OCI-LY3 (cell line): Measurements from ENCODE around the gene PSENEN.
"Not testable (repeated sequence)": the region's sequence is repeated elsewhere in the genome, so short reads cannot be mapped to it uniquely, and the experiment has no call there.

Source experiments
- H2AFZ ChIP-seq: fragments of 200-600, 300-600 bp; shearing (Covaris generic); 2 replicates; pipeline ENCODE4 v1.6.0; 2014; ENCODE audit warnings: antibody characterized with exemption, low read depth, low read length
- H3K27ac ChIP-seq: fragments of 200-600, 300-600 bp; sonication (generic); 2 replicates; pipeline ENCODE4 v1.5.1; 2014; ENCODE audit warnings: mild to moderate bottlenecking, low read length, moderate library complexity, mixed read lengths
- H3K27me3 ChIP-seq: fragments of 200-600, 300-600 bp; sonication (generic); 2 replicates; pipeline ENCODE4 v1.6.1; 2014; ENCODE audit warnings: low read depth, low read length, mixed read lengths
- H3K36me3 ChIP-seq: fragments of 200-600, 300-600 bp; sonication (generic); replicated peaks from 2 replicates; pipeline ENCODE3; 2014; ENCODE audit warnings: low read depth, low read length, mixed read lengths
- H3K4me1 ChIP-seq: fragments of 300-600, 200-600 bp; sonication (generic); 2 replicates; pipeline ENCODE4 v1.6.1; 2014; ENCODE audit warnings: low read length, mixed read lengths
- H3K4me2 ChIP-seq: fragments of 200-600, 300-600 bp; sonication (generic); 2 replicates; pipeline ENCODE4 v1.6.1; 2014; ENCODE audit warnings: low read length, mixed read lengths
- H3K4me3 ChIP-seq: fragments of 300-600, 200-600 bp; sonication (generic); 2 replicates; pipeline ENCODE4 v1.5.1; 2014; ENCODE audit warnings: antibody characterized with exemption, mild to moderate bottlenecking, low read length, moderate library complexity
- H3K79me2 ChIP-seq: fragments of 300-600, 200-600 bp; shearing (Covaris generic); 2 replicates; pipeline ENCODE4 v1.6.1; 2014; ENCODE audit warnings: mild to moderate bottlenecking, low read length, mixed read lengths
- H3K9ac ChIP-seq: fragments of 300-600, 200-600 bp; shearing (Covaris generic); 2 replicates; pipeline ENCODE4 v1.6.0; 2014; ENCODE audit warnings: mild to moderate bottlenecking, low read length, moderate library complexity
- H3K9me3 ChIP-seq: fragments of 200-600, 300-600 bp; shearing (Covaris generic); 2 replicates; pipeline ENCODE4 v1.6.1; 2014; ENCODE audit warnings: low read length, mixed read lengths; ENCODE audit not compliant: insufficient read depth
- H4K20me1 ChIP-seq: fragments of 200-600, 300-600 bp; sonication (generic); 2 replicates; pipeline ENCODE4 v1.6.1; 2016; ENCODE audit warnings: low read length, mixed read lengths; ENCODE audit not compliant: insufficient read depth
- CTCF ChIP-seq: fragments of 200-600, 300-600 bp; sonication (generic); IDR thresholded peaks from 2 replicates; pipeline ENCODE4 v1.5.1; 2014; ENCODE audit warnings: antibody characterized with exemption, low read length, low read depth
- EZH2phosphoT487 ChIP-seq: fragments of 200-600 bp; shearing (Covaris generic); IDR thresholded peaks from 2 replicates; pipeline ENCODE4 v1.6.1; 2018; ENCODE audit warnings: antibody characterized with exemption, mixed run types, low read depth

Gene PSENEN

DNA sequence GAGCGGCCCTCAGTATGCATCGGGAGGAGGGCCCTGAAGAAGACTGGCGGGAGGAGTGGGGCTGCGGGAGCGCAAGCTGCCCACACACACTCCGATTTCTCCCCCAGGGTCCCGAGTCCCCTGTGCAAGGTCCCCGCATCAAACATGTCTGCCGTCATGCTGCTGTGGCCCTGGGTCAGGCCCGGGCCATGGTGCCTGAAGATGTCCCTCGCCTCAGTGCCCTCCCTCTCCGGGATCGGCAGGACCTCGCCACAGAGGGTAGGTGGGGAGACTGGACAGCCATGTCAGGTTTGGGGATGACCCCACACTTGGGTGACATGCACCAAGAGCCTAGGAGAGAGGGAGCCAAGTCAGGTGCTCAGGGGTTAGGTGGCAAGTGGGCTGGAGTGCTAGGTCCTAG is 23.0 kb upstream of the PSENEN start:
- H3K4me1 ChIP-seq: peaks cover 8% of the 10 kb centered on the region
- no peak overlapping the region for H3K4me3 ChIP-seq
- H3K4me2 ChIP-seq: no peak overlapping the region
- peaks cover 18% of the 10 kb centered on the region for H4K20me1 ChIP-seq
- no peak overlapping the region for H3K9ac ChIP-seq
- peaks cover 35% of the 10 kb centered on the region for H3K79me2 ChIP-seq
- no peaks in the 10 kb centered on the region for H3K27me3 ChIP-seq
- TF ChIP-seq EZH2phosphoT487 (no peak), CTCF (no peak)
- peaks cover 59% of the 10 kb centered on the region for H3K36me3 ChIP-seq
- H3K9me3 ChIP-seq: no peaks in the 10 kb centered on the region
- no peak overlapping the region for H3K27ac ChIP-seq
- H2AFZ ChIP-seq: no peak overlapping the region

DNA sequence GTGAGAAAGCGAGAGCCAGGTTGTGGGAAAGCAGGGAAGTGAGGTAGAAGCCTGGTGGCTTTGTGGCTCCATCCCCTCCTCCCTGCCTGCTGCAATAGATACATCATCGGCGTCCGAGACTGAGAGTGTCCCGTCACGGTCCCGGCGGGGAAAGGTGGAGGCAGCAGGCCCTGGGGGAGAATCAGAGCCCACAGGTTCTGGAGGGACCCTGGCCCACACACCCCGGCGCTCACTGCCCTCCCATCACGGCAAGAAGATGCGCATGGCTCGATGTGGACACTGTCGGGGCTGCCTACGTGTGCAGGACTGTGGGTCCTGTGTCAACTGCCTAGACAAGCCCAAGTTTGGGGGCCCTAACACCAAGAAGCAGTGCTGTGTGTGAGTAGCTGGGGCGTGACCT is 22.6 kb upstream of the PSENEN start:
- no peaks in the 10 kb centered on the region for H3K9me3 ChIP-seq
- H3K9ac ChIP-seq: no peak overlapping the region
- H3K27ac ChIP-seq: no peak overlapping the region
- H3K4me2 ChIP-seq: no peak overlapping the region
- peaks cover 18% of the 10 kb centered on the region for H4K20me1 ChIP-seq
- no peaks in the 10 kb centered on the region for H3K27me3 ChIP-seq
- TF ChIP-seq CTCF: no peak
- TF ChIP-seq EZH2phosphoT487: no peak
- peaks cover 8% of the 10 kb centered on the region for H3K4me1 ChIP-seq
- no peak overlapping the region for H2AFZ ChIP-seq
- H3K79me2 ChIP-seq: peaks cover 35% of the 10 kb centered on the region
- H3K36me3 ChIP-seq: peaks cover 63% of the 10 kb centered on the region
- no peak overlapping the region for H3K4me3 ChIP-seq

DNA sequence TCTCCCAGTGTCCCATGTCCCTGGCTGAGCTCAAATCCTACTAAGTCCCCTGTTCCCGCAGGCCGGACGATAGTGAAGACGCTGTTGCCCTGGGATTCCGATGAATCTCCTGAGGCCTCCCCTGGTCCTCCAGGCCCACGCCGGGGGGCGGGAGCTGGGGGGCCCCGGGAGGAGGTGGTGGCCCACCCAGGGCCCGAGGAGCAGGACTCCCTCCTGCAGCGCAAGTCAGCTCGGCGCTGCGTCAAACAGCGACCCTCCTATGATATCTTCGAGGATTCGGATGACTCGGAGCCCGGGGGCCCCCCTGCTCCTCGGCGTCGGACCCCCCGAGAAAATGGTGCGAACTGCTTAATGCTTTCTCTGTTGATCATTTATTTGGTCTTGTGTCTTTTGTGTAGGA is 21.8 kb upstream of the PSENEN start:
- H3K36me3 ChIP-seq: peaks cover 71% of the 10 kb centered on the region
- H3K9ac ChIP-seq: no peak overlapping the region
- peaks cover 8% of the 10 kb centered on the region for H3K4me1 ChIP-seq
- no peaks in the 10 kb centered on the region for H3K27me3 ChIP-seq
- peaks cover 16% of the 10 kb centered on the region for H4K20me1 ChIP-seq
- peaks cover 27% of the 10 kb centered on the region for H3K79me2 ChIP-seq
- H3K27ac ChIP-seq: no peak overlapping the region
- H3K4me2 ChIP-seq: no peak overlapping the region
- no peak overlapping the region for H2AFZ ChIP-seq
- TF ChIP-seq EZH2phosphoT487 (no peak), CTCF (no peak)
- H3K9me3 ChIP-seq: no peaks in the 10 kb centered on the region
- no peak overlapping the region for H3K4me3 ChIP-seq

DNA sequence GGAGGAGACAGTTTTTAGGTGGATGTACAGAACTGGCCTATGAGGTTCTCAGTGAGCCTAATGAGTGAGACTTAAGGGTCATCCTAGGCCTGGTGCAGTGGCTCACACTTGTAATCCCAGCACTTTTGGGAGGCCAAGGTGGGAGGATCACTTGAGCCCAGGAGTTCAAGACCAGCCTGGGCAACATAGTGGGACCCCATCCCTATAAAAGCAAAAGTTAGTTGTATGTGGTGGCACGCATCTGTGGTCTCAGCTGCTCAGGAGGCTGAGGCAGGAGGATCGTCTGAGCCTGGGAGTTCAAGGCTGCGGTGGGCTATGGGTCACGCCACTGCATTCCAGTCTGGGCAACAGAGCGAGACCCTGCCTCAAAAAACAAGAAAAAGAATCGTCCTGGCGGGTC is 21.3 kb upstream of the PSENEN start:
- H3K27ac ChIP-seq, H3K9me3 ChIP-seq, H3K27me3 ChIP-seq, H3K4me3 ChIP-seq, H3K9ac ChIP-seq, H3K4me2 ChIP-seq, H3K4me1 ChIP-seq, H2AFZ ChIP-seq: not testable (repeated sequence)
- Histone ChIP-seq H3K79me2 (peaks cover 22% of the 10 kb centered on the region), H4K20me1 (peaks cover 11% of the 10 kb centered on the region), H3K36me3 (peaks cover 75% of the 10 kb centered on the region)

GRCh38 chr19:35724560-35724959 is 20.9 kb upstream of the PSENEN start:
- peaks cover 18% of the 10 kb centered on the region for H3K79me2 ChIP-seq
- H3K4me2 ChIP-seq: no peak overlapping the region
- H3K27me3 ChIP-seq: no peaks in the 10 kb centered on the region
- TF ChIP-seq EZH2phosphoT487: no peak
- TF ChIP-seq CTCF: no peak
- H3K4me3 ChIP-seq: no peak overlapping the region
- H3K9me3 ChIP-seq: no peaks in the 10 kb centered on the region
- no peak overlapping the region for H3K27ac ChIP-seq
- no peak overlapping the region for H3K9ac ChIP-seq
- H3K4me1 ChIP-seq: peaks cover under 1% of the 10 kb centered on the region
- H4K20me1 ChIP-seq: peaks cover 7% of the 10 kb centered on the region
- peaks cover 78% of the 10 kb centered on the region for H3K36me3 ChIP-seq
- no peak overlapping the region for H2AFZ ChIP-seq
